ENCODE results near the gene TMEM169.
A peak's percentile ranks its signal among the peaks of the same experiment; 100 is the strongest.
"Not testable (repeated sequence)": the region's sequence is repeated elsewhere in the genome, so short reads cannot be mapped to it uniquely, and the experiment has no call there.

TMEM169 gene

GRCh38 chr2:216134958-216135541, 53.3 kb downstream of the TMEM169 start:
- no peak for DNase-seq

- DNase-seq: peak; percentile 35 to 56
Observed at GRCh38 chr2:216139884-216140283, 58.2 kb downstream of the TMEM169 start.

- DNase-seq: not testable (repeated sequence)
Observed at GRCh38 chr2:216141516-216141915, 59.8 kb downstream of the TMEM169 start.

- DNase-seq: no peak
Observed at GRCh38 chr2:216142540-216142939, 60.8 kb downstream of the TMEM169 start.

- DNase-seq: no peak
Observed at GRCh38 chr2:216144372-216144771, 62.7 kb downstream of the TMEM169 start.

GRCh38 chr2:216144857-216145256, 63.1 kb downstream of the TMEM169 start:
- no peak for DNase-seq

GRCh38 chr2:216146573-216146972, 64.9 kb downstream of the TMEM169 start:
- no peak for DNase-seq

GRCh38 chr2:216147172-216148131, 65.7 kb downstream of the TMEM169 start:
- no peak for DNase-seq

GRCh38 chr2:216148983-216149382, 67.3 kb downstream of the TMEM169 start:
- no peak for DNase-seq

- DNase-seq: no peak
Observed at GRCh38 chr2:216149741-216150140, 68.0 kb downstream of the TMEM169 start.

GRCh38 chr2:216151313-216152025, 69.8 kb downstream of the TMEM169 start:
- DNase-seq: no peak

Measured in CD4-positive, alpha-beta T cell treated with Interferon alpha-2 for 1 hour (primary cell).